ENCODE data around the gene LPCAT3.

DNA sequence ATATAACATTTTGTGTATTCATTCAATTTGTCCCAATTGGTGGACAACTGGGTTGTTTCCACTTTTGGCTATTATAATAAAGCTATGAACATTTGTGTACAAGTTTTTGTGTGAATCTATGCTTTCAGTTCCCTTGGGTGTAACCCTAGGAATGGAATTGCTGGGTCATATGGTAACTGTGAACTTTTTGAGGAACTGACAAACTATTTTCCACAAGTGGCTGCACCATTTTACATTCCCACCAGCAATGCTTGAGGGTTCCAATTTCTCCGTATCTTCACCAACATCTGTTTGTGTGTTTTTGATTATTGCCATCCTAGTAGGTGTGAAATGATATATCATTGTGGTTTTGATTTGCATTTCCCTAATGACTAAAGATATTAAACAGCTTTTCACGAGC lies 13.0 kb downstream of the LPCAT3 start:
- TF ChIP-seq, protein P1, sequence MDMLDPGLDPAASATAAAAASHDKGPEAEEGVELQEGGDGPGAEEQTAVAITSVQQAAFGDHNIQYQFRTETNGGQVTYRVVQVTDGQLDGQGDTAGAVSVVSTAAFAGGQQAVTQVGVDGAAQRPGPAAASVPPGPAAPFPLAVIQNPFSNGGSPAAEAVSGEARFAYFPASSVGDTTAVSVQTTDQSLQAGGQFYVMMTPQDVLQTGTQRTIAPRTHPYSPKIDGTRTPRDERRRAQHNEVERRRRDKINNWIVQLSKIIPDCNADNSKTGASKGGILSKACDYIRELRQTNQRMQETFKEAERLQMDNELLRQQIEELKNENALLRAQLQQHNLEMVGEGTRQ (IDR thresholded peaks at IDR 0.05), result no peak
- TF ChIP-seq CTCF (IDR thresholded peaks at IDR 0.05) (no peak), TFCP2L1 (CRISPR knock-in tag; IDR thresholded peaks at IDR 0.05) (no peak), RAD21 (conservative IDR thresholded peaks at IDR 0.05 in 1 of 2, IDR thresholded peaks at IDR 0.05 in 1 of 2) (no peak), CEBPB (IDR thresholded peaks at IDR 0.05) (no peak), POLR2A (IDR thresholded peaks at IDR 0.05; ENCODE audit: low read length) (no peak), JUN (IDR thresholded peaks at IDR 0.05) (no peak), ZSCAN20 (CRISPR knock-in tag; IDR thresholded peaks at IDR 0.05) (no peak)
